HG03060 (cell line): Measurements from ENCODE around the gene PHF19.

Source experiments
- ATAC-seq: cut with Tn5 transposase; IDR thresholded peaks from one replicate; pipeline ENCODE4 v1.9.1; 2021; ENCODE audit warnings: low read depth, moderate number of reproducible peaks; ENCODE audit not compliant: unreplicated experiment

Gene PHF19

GRCh38 chr9:120856700-120857099, 20.3 kb downstream of the PHF19 start:
- no peak for ATAC-seq

DNA sequence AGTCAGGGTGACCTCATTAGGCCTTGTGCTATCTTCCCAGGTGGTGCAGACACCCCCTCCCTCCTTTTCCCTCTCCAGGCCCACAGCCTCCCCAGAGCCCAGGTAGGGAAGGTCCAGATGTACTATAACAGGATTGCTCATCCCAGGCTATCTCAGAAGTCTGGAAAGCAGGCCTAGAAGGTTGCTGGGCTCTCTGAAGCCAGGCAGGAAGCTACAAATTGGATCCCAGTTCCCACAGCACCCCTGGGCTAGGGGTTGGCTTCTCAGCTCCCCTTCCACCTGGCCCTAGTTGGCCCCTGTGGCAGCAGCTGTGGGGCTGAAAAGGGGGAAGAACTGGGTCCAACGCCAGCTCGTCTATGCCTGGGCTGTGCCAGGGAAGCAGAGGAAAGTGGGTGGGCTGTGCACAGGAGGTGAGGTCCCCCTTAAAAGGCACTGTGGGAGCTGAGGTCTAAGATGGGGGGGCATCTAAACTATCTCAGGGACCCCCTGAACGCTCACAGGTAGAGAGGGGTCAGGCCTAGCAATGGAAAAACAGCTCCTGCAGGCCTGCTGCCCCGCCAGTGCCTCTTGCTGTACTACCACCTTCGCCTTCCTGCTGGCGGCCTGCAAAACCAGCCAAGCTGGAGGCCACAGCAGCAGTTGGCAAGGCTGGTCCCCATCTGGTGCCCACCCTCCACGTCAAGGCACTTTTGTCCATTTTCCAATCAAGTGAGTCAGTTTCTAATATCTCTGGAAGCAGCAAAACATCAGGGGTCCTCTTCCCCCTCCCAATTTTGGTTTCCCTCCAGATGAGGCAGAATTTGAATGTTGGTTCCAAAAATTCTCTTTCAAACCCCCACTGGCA, 20.9 kb downstream of the PHF19 start:
- no peak for ATAC-seq

DNA sequence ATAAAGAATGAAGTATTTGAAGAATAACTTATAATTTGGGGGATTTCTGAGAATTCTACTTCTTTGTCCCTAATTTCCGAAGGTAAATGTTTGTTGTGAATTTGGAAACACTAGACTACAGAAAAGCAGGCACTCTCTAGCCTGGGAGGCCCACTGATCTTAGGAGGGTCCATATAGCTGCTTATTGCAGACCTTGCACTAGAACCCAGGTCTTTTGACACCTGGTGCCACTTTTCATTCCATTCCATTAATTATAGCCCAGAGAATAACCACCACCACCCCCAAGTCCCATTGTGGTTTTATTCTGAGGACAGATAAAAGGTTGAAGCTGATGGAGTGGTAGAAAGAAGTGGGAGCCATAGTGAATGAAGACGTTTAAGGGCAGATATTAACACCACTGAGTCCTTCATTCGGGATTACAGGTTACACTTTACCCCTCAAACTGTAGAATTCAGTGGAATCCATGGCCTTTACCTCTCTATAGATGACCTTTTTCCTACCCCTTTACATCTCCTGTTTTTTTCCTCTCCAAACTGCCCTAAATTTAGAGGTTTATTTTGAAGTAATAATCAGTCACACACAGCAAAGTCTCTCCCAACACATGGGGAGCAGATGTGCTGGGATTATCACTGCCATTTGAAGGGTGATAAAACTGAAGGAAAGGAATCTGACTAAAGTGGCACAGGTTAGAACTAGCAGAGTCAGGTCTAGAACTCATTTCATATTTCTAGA, 22.2 kb downstream of the PHF19 start:
- no peak for ATAC-seq

DNA sequence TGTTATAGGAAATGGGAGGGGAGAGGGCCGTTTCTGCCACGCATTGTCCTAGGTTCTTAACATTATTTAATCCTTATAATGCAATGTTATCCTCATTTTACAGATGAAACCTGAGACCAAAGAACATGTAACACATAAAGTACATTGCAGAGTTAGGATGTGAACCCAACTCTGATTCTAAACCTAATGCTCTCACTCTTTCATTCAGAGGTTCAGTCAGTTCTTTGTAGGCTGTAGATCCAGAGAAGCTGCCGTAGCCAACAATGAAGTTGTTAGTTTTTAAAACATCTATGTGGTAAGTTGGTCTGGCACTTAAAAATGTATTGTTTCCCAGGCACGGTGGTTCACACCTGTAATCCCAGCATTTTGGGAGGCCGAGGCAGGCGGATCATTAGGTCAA, 23.8 kb downstream of the PHF19 start:
- ATAC-seq = no peak

GRCh38 chr9:120852240-120853010, 24.6 kb downstream of the PHF19 start:
- no peak for ATAC-seq

DNA sequence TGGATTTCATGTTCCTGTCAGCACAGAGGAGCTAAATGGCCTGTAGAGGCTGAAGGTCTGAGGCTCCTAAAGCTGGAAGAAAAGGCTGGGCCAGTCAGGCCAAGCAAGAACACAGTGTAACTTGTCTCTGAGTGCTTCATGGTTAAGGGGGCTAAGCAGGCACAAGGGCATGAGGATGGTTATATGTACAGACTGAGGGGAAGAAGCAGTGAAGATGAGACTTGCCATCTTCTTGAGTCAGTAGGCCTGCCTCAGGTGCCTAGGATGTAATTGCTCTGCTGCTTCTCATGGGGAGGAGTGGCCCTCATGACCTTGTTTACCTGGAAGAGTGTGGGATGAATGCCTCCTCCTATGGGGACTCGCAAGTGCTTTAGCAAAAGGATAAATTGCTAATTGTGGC, 25.5 kb downstream of the PHF19 start:
- no peak for ATAC-seq

DNA sequence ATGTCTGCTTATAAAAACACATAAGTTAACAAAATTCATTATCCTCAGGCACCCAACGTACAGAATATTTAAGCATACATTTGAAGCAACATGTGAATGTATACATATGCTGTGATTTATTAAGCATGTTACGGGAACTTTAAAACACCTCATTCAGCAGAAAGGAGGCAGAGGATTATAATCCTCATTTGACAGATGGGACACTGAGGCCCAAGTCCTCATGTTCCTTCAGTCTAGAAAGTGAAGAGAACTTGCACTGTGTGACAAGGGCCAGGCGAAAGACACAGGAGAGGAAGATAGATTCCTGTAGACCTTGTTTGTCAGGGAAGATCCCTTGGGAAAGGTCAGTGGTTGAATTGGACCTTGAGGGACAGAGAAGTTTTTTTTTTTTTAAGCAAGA, 26.7 kb downstream of the PHF19 start:
- ATAC-seq = no peak

DNA sequence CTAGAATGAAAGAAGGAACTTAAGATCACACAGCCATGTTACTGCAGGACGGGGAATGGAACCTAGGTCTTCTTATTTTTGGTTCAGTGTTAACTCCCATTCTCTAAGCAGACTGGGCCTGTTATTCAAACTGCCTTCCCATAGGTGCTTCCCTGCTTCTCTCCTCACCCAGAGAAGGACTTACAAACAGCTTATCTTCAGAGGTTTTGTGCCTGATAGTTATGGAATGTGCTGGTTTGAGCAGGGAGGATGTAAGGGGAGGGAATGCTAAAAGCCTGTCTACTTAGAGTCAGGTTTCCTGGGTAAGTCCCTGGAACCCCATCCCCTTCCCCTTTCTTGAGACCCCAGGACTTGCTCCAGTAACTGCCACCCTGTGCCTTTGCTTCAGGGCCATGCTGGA, 30.1 kb downstream of the PHF19 start:
- ATAC-seq = no peak

DNA sequence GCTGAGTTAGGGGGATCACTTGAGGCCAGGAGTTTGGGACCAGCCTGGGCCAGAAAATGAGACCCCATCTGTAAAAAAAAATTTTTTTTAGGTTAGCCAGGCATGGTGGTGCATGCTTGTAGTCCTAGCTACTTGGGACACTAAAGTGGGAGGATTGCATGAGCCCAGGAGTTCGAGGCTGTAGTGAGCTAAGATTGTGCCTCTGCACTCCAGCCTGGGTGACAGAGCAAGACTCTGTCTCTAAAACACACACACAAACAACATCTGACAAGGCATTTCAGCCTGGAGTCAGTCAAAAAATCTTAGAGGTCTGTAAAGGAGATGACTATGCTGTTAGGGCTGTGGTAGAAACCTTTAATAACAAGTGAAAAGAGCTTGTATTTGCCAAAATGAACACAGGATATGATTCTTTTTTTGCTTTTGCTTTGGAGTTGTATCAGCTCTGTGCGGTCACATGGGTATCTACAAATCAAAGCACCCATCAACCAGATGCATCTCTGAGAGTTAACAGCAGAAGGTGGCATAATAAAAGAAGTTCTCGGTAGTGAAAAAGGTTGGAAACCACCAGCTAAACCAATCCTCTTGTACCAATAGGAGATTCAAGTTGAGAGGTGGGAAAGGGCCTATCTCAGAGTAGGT, 30.6 kb downstream of the PHF19 start:
- no peak for ATAC-seq

- ATAC-seq = no peak
These were observed 31.7 kb downstream of the PHF19 start for GRCh38 chr9:120845255-120845654.

- ATAC-seq = peak; percentile 95
These were observed 34.1 kb downstream of the PHF19 start, which contains the start of gene PSMD5 for GRCh38 chr9:120842685-120843485. TSS of gene PSMD5 (minus strand) at chr9:120842922. CDS start at chr9:120842909, 13 bp downstream.

DNA sequence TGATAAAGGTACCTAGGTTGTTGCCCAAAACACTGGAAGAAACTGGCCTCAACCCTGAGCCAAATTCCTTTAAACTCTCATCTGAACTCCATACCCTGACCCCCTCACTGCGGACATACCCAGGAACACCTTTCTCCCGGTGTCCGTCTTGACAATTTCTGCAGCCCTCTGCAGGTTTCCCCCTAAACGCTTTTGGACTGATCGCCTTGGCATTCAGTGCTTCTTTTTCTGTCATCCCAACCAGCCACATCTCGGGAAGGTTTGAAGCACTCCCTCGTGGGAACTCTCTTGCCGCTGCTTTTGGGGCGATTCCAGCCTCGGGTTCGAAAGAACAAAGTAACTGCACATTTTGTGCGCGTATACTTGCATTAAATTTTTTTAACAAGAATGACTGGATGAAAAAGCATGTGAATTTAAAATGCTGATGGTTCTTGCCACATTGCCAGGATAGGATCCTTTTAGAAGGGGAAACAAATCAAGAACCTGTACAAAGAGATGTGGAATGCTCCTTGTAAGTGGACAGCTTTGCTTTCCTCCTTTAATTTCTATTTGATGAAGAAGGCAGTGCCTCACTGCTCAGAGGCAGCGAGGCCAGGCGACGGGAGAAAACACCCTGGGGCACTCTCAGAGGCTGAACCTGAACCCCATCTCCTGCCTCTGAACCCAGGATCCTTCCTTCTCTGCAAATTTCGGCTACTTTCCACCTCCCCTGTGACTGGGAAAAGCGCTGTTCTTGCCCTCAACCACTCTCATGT, 34.9 kb downstream of the PHF19 start:
- ATAC-seq = no peak

- ATAC-seq = no peak
These were observed 37.8 kb downstream of the PHF19 start for GRCh38 chr9:120839146-120839545.

- no peak for ATAC-seq
These were observed 39.1 kb downstream of the PHF19 start for GRCh38 chr9:120837921-120838320.

DNA sequence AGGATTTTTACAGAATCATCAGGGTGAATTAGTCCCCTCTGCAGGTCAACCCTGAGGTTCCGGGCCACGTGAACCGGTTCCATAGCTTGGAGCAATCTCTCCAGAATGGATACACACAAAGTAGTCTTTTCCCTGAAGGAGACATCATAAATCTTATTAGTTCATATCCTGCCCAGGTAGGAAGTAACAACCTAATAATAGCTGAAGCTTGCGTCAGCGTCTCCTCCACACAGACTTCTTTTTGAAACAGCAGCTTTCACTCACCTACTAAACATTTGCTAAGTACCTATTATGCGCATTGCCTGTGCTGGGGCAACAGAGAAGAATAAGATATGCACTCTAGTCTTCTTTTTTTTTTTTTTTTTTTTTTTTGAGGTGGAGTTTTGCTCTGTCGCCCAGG, 43.7 kb downstream of the PHF19 start:
- ATAC-seq = no peak

DNA sequence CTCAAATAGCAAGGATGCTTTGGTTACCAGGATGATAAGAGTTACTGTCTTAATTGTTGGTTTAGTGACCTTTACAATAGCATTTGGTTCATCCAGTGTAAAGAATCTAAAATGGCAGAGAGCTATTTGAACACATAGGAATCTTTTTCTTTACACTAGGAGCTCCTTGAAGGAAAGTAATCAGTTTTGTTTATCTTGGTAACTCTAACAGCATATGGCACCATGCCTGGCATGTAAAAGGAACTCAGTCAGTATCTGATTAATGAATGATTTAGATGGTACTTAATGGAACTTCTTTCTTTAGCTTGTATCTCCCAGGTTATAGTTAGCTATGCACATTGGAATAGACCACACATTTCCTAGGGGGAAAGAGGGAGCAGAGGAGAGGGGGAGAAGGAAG, 44.2 kb downstream of the PHF19 start:
- no peak for ATAC-seq

DNA sequence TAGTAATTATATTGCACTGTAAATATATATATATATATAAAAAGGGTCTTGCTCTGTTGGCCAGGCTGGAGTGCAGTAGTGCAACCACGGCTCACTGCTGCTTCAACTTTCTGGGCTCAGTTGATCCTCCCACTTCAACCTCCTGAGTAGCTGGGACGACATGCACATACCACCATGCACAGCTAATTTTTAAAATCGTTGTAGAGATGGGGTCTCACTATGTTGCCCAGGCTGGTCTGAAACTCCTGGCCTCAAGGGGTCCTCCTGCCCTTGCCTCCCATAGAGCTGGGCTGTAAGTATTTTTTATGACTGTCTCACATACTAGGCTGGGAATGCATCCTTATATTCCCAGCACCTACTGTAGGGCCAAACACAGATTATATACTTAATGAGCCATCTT, 46.1 kb downstream of the PHF19 start:
- ATAC-seq = no peak

GRCh38 chr9:120830151-120830550, 46.8 kb downstream of the PHF19 start:
- no peak for ATAC-seq

DNA sequence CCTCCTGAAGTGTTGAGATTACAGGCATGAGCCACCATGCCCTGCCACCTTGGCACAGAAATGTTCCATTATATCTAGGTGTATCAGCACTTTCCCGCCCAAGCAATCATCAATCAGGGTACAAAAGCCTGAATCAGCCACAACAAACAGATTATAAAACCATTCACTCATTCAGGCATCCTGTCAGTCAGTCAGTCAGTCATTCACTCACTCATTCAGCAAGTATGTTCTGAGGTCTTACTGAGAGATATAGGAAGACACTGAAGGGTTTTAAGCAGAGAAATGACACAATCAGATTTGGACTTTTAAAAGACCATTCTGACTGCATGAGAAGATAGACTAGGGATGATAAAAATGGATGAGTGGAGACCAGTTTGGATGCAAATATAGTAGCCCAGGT, 47.3 kb downstream of the PHF19 start:
- ATAC-seq = no peak
